Fibroblast of villous mesenchyme (primary cell): Measurements from ENCODE around the gene MDN1. TPM values are rescaled to one million over a fixed set of nuclear protein-coding genes. Genes with fewer than 3 reads are reported as not detected.

Experiments
- DNase-seq: peaks from one replicate; pipeline ENCODE4 v3.0.0-alpha.2; 2010; ENCODE audit warnings: low read depth
- H3K4me3 ChIP-seq: 2 replicates; pipeline ENCODE4 v1.5.1; 2011; ENCODE audit warnings: low read depth, mild to moderate bottlenecking, low read length
- CTCF ChIP-seq: IDR thresholded peaks from 2 replicates; pipeline ENCODE4 v1.5.1; 2012; ENCODE audit warnings: low read depth, mild to moderate bottlenecking, low read length; ENCODE audit not compliant: insufficient read depth
- total RNA-seq: library from RNA; depleted of rRNA; stranded (reverse); fragments of >200 nt; gene quantifications from 2 replicates; pipeline ENCODE4 v1.2.3, GENCODE V29; 2012

The MDN1 gene
- total RNA-seq, 1 donor, result 27.2 TPM

DNA sequence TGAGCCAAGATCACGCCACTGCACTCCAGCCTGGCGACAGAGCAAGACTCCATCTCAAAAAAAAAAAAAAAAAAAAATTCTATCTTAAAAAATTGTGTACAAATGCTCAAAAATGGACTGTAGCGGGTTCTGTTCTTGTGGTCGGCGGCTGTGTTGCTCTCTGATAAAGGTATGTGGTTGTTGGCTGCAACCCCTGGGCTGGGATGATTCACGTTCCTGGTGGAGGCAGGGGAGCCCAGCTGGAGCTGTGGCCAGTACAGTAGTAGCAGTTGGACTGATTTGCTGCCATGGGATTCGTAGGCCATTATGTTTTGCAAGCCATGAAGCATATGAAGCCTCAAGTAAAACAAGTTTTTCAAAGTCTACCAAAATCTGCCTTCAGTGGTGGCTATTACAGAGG is 22.3 kb downstream of the MDN1 start:
- no peak for TF ChIP-seq CTCF
- no peak overlapping the region for H3K4me3 ChIP-seq
- DNase-seq, result no peak

DNA sequence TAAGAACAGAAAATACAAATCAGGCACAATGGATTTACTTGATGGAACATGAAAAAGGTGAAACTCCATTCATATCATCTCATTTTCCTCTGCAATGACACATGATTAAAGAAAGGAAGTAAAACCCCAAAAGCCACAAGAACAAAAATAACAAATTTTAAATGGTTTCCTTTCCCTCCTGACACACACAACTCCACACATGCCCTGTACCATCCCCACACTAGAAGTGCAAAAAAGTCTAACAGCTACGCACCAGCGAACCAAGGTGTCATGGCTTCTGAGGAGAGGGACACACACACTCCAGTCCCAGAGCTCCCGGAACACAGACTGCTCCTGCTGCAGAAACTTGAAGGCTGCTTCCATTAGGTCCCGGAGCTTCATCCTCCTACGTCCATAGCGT is 25.3 kb downstream of the MDN1 start:
- DNase-seq, result no peak
- no peak overlapping the region for H3K4me3 ChIP-seq
- no peak for TF ChIP-seq CTCF

DNA sequence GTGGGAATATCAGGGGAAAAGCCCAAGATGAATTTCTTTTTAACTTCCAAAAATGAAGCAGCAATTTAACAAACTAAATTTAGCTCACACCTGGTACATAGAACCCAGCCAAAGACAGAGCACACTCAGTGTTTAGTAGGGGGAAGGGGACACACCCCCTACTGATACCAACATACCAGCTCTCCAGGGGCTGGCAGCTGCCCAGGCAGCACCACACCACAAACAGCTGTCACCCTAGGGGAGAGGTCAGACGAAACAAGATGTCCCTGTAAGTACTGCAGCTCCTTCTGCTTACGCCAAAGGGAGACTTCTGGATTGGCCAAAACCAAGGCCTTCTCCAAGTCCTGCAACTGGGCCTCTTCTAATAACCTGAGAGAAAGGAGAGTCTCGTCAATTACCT is 26.0 kb downstream of the MDN1 start:
- no peak for TF ChIP-seq CTCF
- no peak for DNase-seq
- H3K4me3 ChIP-seq, result no peak overlapping the region

DNA sequence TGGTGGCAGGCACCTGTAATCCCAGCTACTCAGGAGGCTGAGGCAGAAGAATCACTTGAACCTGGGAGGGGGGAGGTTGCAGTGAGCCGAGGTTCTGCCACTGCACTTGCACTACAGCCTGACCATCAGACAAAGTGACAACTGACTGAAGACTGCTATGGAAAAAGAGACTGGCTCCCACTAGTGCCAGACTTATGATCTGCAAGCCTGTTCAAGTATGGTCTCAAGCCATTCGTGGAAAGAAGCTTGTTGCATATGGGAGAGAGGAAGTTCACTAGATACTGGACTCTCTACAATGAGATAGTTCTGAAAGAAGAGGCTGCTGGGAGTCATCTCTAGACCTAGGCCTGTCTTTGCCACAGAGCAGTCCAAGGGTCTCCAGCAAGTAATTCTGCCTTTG is 26.7 kb downstream of the MDN1 start:
- TF ChIP-seq CTCF, result peak; percentile 61

DNA sequence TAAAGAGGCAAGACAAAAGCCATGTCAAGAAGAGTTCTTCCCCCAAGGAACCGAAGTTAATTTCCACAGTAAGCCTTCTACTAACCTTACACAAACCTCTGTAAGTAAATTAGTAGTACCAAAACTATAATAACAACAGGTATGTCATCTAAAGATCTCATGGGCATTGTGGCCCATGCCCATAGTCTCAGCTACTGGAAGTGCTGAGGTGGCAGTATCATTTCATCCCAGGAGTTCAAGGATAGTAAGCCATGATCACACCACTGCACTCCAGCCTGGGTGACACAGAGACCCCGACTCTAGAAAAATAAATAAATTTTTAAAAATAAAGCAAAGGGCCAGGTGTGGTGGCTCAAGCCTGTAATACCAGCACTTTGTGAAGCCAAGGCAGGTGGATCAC is 29.2 kb downstream of the MDN1 start:
- TF ChIP-seq CTCF, result no peak
- no peak overlapping the region for H3K4me3 ChIP-seq
- DNase-seq, result no peak

More for the DNA sequence above, 26.7 kb downstream of the MDN1 start:
- no peak overlapping the region for H3K4me3 ChIP-seq
- DNase-seq, result peak; percentile 44

GRCh38 chr6:89789980-89790379 is 29.6 kb downstream of the MDN1 start:
- DNase-seq, result no peak
- no peak overlapping the region for H3K4me3 ChIP-seq
- no peak for TF ChIP-seq CTCF

DNA sequence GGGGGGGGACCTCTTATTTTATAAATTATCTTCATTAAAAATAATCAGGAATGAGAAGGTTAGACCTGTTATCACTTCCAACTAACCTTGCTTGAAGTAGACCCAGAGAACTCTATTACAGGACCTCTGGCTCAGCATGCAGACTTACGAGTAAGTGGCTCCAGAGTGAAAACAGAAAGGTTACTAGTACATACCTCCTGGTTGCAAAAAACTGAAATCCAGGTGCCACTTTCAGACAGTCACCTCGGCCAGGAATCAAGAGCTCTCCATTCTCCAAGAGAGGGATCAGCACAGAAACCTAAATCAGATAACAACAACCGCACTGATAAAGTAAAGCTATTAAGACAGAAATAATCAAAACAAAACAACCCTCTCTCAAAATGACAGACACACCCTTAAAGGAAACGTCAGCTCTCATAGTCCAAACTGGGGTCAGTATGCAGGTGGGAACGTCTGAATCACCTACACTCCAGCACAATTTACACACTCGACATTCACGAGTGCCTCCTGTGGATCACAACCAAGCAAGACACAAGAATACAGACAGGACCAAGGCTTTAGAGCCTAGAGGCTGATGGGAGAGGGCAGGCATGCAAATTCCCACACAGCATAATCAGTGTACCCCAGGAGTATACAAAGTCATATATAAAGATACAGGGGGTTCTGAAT is 31.8 kb downstream of the MDN1 start:
- no peak overlapping the region for H3K4me3 ChIP-seq
- TF ChIP-seq CTCF, result no peak
- DNase-seq, result no peak
